HepG2 (cell line): ENCODE measurements around the gene HYAL1. TPM values are rescaled to one million over a fixed set of nuclear protein-coding genes. Genes with fewer than 3 reads are reported as not detected.

Experiments
- BORCS8-MEF2B ChIP-seq: sonication (generic); formaldehyde crosslinking; IDR thresholded peaks from 2 replicates; pipeline ENCODE4 v1.8.0; 2022; ENCODE audit warnings: mild to moderate bottlenecking, missing genetic modification reagents
- NFAT5 ChIP-seq: sonication (generic); formaldehyde crosslinking; IDR thresholded peaks from 2 replicates; pipeline ENCODE4 v1.4.0; 2020; ENCODE audit warnings: missing genetic modification reagents
- NR2F1 ChIP-seq, 2 experiments: fragments of 450-650 bp in 1 of 2; formaldehyde crosslinking in 1 of 2; IDR thresholded peaks; 2 replicates each; pipeline versions ENCODE4 v1.5.0 to v1.6.1; 2016 to 2020; ENCODE audit warnings: mild to moderate bottlenecking in 1 of 2, missing compliant biosample characterization in 1 of 2, missing genetic modification reagents in 1 of 2, moderate library complexity in 1 of 2
- RNF219 ChIP-seq: sonication (generic); formaldehyde crosslinking; IDR thresholded peaks from 2 replicates; pipeline ENCODE4 v1.5.0; 2020; ENCODE audit warnings: mild to moderate bottlenecking, missing genetic modification reagents
- ZBTB46 ChIP-seq: sonication (generic); formaldehyde crosslinking; IDR thresholded peaks from 2 replicates; pipeline ENCODE4 v1.4.0; 2020; ENCODE audit warnings: mild to moderate bottlenecking, missing genetic modification reagents, borderline replicate concordance
- ZBTB49 ChIP-seq: sonication (generic); formaldehyde crosslinking; IDR thresholded peaks from 2 replicates; pipeline ENCODE4 v1.4.0; 2020; ENCODE audit warnings: missing genetic modification reagents, borderline replicate concordance
- ZBTB7A ChIP-seq: sonication (generic); formaldehyde crosslinking; IDR thresholded peaks from 2 replicates; pipeline ENCODE4 v1.8.0; 2022; ENCODE audit warnings: mild to moderate bottlenecking, missing genetic modification reagents
- ZEB1 ChIP-seq: IDR thresholded peaks from 2 replicates; pipeline ENCODE4 v1.6.1; 2012; ENCODE audit warnings: mild to moderate bottlenecking, low read depth, inconsistent platforms; ENCODE audit not compliant: insufficient replicate concordance
- ZNF282 ChIP-seq: fragments of 450-650 bp; IDR thresholded peaks from 2 replicates; pipeline ENCODE4 v1.6.1; 2018; ENCODE audit not compliant: partially characterized antibody
- ZNF30 ChIP-seq: sonication (generic); formaldehyde crosslinking; IDR thresholded peaks from 2 replicates; pipeline ENCODE4 v1.5.0; 2020; ENCODE audit warnings: mild to moderate bottlenecking, missing genetic modification reagents
- ZNF34 ChIP-seq: sonication (generic); formaldehyde crosslinking; IDR thresholded peaks from 2 replicates; pipeline ENCODE4 v1.4.0; 2020; ENCODE audit warnings: mild to moderate bottlenecking, missing genetic modification reagents, borderline replicate concordance
- ZNF414 ChIP-seq: sonication (generic); formaldehyde crosslinking; IDR thresholded peaks from 2 replicates; pipeline ENCODE4 v1.5.0; 2020; ENCODE audit warnings: missing genetic modification reagents
- ZNF580 ChIP-seq: IDR thresholded peaks from 2 replicates; pipeline ENCODE4 v1.6.1; 2016; ENCODE audit warnings: low read depth, borderline replicate concordance
- ZNF703 ChIP-seq: sonication (generic); formaldehyde crosslinking; IDR thresholded peaks from 2 replicates; pipeline ENCODE4 v1.5.1; 2020; ENCODE audit warnings: missing genetic modification reagents, mild to moderate bottlenecking, moderate library complexity, borderline replicate concordance
- polyA plus RNA-seq, 8 experiments: library from polyadenylated mRNA; depleted of rRNA in 3 of 8; stranded (reverse) in 7 of 8; unstranded in 1 of 8; fragments of >200 nt; fragmentation: Illumina TruSeq in 4 of 8; extraction: Trizol in 4 of 8; gene quantifications; 2 replicates each; pipeline versions ENCODE4 v1.2.1 to v1.2.3, GENCODE V29; 2011 to 2016; ENCODE audit warnings: low read depth in 4 of 8, missing spikeins in 1 of 8, mixed read lengths in 1 of 8; ENCODE audit not compliant: insufficient read depth in 1 of 8
- total RNA-seq, 5 experiments: library from RNA; depleted of rRNA; stranded (reverse); fragments of >200 nt; fragmentation: Illumina TruSeq; extraction: Trizol; gene quantifications; 2 replicates each; pipeline ENCODE4 v1.2.3, GENCODE V29; 2016; ENCODE audit warnings: low read depth in 1 of 5

The HYAL1 gene
- total and polyA plus RNA-seq, 2 of the 13 experiments (the other 11 are each of a cell fraction or from before 2014, with no cell fraction given): 76.5 to 193 TPM

- TF ChIP-seq RNF219 (CRISPR knock-in tag) (no peak), ZNF703 (CRISPR knock-in tag) (no peak), ZNF30 (CRISPR knock-in tag) (no peak), ZBTB46 (CRISPR knock-in tag) (no peak), NFAT5 (CRISPR knock-in tag) (no peak), ZNF282 (no peak), ZNF580 (CRISPR knock-in tag) (peak; percentile 72; the same call in 1 of the 2 replicates), ZBTB7A (CRISPR knock-in tag) (peak; percentile 72; the same call in 1 of the 2 replicates), NR2F1 (CRISPR knock-in tag; IDR thresholded peaks at IDR 0.05) (no peak), BORCS8-MEF2B (no peak), ZEB1 (no peak), ZNF414 (CRISPR knock-in tag) (0 out of 2 replicates have a peak, but pooled peaks have one; percentile 45), ZBTB49 (CRISPR knock-in tag) (no peak), ZNF34 (CRISPR knock-in tag) (no peak)
These were observed 30.3 kb downstream of the HYAL1 start (continued) for GRCh38 chr3:50272911-50273688.
